GM12878 (cell line): ENCODE results near the gene ZNF610.

ENCODE experiments used
- PBX3 ChIP-seq: IDR thresholded peaks from 2 replicates; pipeline ENCODE4 v1.6.1; 2011; ENCODE audit warnings: mild to moderate bottlenecking, low read depth, low read length, moderate library complexity; ENCODE audit not compliant: insufficient replicate concordance
- POLR2A ChIP-seq: IDR thresholded peaks from 2 replicates; pipeline ENCODE4 v1.6.1; 2011; ENCODE audit warnings: low read depth, mild to moderate bottlenecking, low read length
- TF ChIP-seq, protein P1 (sequence below), 3 experiments: IDR thresholded peaks in 2 of 3; conservative IDR thresholded peaks in 1 of 3; 2 replicates each; pipeline ENCODE4 v1.5.1; 2011; ENCODE audit warnings: low read depth in 3 of 3, low read length in 3 of 3, mild to moderate bottlenecking in 3 of 3, control low read depth in 2 of 3, moderate library complexity in 2 of 3, inconsistent platforms in 1 of 3, mixed read lengths in 1 of 3; ENCODE audit not compliant: control insufficient read depth in 2 of 3, insufficient read depth in 1 of 3; ENCODE audit errors: extremely low read depth in 1 of 3

DNA sequence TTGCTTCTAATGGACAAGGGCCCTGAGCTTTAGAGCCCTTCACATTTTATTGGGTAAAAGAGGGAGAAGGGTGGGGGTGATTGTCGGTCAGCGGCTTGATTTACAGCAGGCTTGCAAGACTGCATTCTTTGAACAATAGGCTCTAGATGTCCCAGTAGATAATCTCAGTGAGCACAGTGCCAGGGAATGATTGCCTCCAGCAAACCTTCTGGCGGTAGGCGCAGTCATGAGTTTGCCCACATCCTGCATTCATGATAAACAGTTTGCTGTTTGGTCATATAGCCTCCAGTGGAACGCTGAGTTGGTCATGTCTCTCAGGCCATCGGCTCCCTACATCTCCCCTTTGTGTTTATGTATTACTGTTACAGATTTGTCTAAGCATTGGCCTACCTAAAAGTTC, 74.2 kb downstream of the ZNF610 start:
- TF ChIP-seq POLR2A (no peak), PBX3 (no peak)
- TF ChIP-seq, protein P1, sequence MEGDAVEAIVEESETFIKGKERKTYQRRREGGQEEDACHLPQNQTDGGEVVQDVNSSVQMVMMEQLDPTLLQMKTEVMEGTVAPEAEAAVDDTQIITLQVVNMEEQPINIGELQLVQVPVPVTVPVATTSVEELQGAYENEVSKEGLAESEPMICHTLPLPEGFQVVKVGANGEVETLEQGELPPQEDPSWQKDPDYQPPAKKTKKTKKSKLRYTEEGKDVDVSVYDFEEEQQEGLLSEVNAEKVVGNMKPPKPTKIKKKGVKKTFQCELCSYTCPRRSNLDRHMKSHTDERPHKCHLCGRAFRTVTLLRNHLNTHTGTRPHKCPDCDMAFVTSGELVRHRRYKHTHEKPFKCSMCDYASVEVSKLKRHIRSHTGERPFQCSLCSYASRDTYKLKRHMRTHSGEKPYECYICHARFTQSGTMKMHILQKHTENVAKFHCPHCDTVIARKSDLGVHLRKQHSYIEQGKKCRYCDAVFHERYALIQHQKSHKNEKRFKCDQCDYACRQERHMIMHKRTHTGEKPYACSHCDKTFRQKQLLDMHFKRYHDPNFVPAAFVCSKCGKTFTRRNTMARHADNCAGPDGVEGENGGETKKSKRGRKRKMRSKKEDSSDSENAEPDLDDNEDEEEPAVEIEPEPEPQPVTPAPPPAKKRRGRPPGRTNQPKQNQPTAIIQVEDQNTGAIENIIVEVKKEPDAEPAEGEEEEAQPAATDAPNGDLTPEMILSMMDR (IDR thresholded peaks at IDR 0.05 in 2 of 3, conservative IDR thresholded peaks at IDR 0.05 in 1 of 3; ENCODE audit: control insufficient read depth in 2 of 3, extremely low read depth in 1 of 3, insufficient read depth in 1 of 3, low read depth in 3 of 3, low read length in 3 of 3) = no peak
